NCI-H1105 treated with DMSO at 0.1 percent for 48 hours (cell line): Measurements from ENCODE around the gene CORO2B.

Source experiments
- DNase-seq: peaks from one replicate; lab custom pipeline; 2025; lab: John Stamatoyannopoulos, UW

Gene CORO2B

DNA sequence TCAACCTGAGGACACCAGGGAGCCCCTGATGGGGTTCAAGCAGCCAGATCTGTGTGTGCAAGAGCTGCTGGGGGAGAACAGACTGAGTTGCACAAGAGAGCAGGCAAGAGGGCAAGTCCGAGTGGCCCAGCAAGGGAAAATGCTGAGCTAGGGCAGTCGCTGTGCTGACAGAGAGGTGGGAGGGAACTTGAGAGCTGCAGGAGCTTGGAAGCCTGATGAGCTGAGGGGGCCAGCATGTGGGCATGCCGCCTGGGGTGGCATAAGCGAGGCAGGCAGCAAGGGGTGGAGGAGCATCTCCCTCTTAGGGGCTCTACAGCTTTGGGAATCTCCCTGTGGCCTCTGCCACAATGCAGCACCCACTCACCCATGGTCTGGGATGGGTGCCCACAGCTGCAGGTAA lies 4.7 kb upstream of the CORO2B start:
- DNase-seq, result no peak

DNA sequence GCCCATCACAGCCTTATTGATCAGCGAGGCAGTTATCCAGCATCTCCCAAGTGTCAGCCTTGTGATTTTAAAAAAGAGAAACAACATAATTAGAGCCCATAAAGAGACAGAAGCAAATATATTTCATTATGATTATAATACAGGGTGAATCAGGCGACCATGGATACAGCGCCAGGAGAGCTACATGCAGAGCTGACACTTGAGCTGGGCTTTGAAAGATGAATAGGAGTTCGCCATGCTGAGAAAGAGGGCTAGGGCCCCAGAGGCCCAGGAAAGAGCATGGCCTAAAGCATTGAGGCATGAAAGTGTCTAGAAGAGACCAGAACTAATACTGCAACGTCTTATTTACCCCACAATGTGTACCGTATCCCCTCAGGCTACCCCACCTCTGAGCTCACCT lies 4.2 kb upstream of the CORO2B start:
- DNase-seq, result no peak

DNA sequence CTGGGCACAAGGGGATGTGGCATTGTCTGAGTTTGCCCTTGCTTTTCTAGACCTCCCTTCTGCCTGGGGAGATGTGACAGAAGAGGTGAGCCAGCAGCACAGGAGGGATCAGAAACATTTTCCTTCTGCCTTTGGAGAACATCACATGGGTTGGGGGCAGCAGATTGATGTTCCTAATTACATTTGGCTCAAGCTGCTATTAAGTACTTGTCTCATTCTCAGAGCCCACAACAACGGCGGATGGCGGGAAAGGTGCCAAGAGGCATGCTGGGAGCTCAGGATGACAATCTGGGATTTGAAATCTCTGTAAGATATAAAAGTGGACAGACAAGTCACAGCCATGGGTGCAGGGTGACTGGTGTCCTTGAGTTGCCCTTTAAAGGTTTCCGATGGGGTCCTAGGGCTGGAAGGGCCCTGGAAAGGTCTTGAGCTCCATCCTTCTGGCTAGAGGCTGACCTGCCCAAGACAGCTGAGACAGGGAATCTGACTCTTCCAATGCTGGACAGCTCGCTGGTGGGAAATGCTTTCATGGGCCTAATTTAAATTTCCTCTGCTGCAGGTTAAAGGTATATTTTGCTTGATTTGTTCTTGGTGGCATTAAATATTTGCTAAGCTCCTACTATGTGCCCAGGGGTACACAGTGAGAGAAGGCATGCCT lies 2.4 kb upstream of the CORO2B start:
- peak; percentile 90 for DNase-seq

DNA sequence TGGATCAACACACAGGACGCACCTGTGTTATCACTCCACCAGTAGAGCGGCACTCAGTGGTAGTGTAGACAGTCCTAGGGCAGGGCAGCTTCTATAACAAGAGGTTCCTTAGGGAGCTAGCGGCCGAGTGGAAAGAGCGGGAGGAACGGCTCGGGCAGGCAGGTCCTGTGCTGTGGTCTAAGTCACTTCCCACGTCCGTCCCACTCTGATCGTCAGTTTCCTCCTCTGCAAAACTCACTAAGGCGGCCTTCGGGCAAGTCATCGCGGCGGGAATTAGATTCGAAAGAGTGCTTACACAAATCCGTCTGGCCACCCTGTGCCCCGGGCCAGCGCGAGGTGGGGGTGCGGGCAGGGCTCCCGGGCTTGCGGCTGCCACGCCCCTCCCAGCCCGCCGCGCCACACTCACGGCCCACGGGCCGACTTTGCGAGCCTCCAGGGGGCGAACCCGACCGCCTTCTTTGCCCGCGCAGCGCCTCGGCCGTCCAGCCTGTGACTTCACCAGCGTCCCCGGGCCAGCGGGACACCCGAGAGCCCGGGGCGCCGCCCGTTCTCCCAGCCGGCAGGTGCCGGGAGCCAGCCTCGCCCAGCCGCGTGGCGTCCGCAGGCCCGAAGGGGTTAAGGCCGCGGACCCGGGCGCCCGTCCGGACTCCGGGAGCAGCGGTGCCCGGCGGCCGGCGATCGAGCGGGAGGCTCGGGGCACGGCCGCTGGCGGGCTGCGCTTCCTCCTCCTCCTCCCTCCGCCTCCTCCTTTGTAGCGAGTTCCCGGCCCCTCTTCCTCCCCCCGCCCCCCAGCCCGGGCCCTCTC lies 416 bp upstream of the CORO2B start:
- DNase-seq, result no peak

DNA sequence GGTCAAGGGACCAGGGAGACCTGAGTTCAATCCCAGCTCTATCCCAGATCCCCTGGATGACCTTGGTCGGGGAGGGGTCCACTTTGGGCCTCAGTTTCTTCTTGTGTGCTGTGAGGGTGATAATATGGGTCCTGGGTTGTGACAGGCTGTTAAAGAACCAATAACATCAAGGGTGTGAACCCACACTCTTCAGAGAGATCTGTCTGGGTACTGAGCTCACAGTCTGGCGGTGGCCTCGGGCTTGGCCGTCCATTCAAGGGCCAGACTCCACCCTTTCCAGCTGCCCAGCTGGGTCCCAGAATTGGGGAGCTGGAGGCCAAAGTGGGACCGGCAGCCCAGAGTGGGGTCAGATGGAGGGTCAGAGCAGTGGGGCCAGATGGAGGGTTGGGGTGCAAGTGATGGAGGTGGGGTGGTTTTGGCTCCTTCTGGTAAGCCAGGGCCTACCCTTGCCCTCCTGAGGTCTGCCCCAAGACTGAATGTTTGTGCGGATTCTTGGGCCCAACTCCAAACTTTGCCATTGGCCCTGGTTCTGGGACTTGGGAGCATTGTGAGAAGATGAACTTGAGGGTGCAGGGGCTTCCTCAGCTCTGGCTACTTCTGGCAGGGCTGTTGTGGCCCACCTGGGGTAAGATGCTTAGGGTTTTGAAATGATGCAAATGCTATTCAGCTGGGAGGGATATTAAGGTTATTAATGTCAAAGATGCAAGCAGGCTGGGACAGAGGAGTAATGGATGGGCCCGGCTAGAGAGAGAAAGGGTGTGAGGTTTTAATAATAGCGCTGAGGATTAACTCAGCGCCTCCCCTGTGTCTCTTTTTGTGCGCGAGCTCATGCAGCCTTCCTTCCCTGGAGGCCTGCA lies 1.5 kb downstream of the CORO2B start:
- no peak for DNase-seq

DNA sequence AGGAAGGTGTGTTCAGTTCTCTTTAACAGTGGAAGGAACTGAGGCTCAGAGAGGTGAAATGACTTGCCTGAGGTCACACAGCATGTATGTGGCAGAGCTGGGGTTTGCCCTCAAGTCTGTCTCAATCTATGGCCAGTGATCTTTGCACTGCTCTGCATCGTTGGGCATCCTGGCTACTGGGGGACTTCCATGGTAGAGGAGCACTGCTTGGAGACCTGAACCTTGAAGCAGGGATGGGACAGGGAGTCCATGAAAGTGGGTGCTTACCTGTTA lies 2.0 kb downstream of the CORO2B start:
- DNase-seq, result no peak

DNA sequence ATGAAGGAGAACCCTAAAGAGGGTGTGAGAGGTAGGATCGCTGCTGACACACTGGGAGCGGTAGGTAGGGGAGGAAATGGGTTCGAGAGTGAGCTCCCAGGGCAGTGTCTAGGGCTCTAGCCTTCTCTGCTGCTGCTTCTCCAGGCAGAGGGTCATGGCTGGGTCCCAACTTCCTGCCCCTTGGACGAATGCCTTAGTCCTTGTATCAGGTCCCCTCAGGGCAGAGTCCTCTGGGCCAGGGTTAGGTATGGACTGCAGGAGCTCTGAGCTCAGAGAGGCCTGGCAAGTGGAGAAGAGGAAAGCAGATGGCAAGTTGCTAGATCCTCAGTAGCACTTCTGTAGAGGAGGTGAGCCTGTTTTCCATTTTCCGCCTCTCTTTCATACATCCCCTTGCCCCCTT lies 2.9 kb downstream of the CORO2B start:
- DNase-seq, result no peak

DNA sequence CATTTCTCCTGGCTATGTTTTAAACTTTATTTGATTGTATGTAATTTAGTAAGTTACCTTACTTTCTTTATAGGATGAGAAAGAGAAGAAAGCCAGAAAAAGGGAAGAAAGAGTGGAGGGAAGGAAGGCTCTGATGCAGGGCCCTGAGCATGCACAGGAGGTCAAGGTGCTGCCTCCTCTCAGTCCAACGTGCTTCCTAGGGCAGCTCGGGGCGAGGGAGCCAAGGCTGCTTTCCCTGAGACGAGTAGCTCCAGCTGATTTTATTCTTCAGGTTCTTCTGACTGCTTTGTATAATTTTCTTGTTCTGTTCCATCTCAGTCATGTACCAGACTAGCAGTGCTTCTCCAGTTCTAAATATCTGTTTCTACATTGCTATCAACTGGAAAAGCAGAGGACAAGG lies 3.4 kb downstream of the CORO2B start:
- DNase-seq, result no peak

DNA sequence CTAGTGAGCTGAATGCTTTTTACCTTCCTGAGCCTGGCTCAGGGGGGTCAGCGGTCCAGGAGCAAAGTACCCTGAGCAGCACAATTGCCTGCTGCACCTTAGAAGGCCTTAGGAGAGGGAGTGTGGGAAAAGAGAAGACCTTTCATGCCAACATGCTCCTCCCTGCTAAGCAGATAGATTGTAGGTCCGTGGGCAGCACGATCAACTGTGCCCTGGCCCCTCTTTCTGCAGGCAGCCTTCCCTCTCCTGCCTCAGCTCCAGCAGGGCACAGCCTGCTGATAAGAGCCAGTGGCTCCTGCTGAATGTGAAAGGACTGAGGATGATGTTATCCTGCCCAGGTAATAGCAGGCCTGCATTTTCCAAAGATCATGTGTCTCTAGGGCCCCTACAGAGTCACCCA lies 4.1 kb downstream of the CORO2B start:
- DNase-seq, result no peak

DNA sequence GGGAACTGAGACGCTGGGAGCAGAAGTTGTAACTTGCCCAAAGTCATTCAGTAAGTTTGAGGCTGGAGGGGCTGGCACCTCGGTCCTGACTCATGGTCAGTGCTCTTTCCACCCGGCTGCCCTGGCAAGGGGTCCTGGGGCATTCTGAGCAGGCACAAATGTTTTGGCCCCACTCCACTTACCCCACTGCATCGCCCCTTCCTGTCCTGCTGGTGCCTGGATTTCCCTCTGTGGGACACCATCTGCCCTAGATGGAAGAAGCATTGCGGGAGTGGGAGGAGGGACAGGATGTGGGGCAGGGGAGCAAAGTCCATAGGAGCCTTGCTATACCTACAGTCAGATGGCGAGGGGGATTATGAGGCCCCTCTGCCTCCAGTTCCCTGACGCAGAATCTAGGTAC lies 4.5 kb downstream of the CORO2B start:
- DNase-seq, result no peak

DNA sequence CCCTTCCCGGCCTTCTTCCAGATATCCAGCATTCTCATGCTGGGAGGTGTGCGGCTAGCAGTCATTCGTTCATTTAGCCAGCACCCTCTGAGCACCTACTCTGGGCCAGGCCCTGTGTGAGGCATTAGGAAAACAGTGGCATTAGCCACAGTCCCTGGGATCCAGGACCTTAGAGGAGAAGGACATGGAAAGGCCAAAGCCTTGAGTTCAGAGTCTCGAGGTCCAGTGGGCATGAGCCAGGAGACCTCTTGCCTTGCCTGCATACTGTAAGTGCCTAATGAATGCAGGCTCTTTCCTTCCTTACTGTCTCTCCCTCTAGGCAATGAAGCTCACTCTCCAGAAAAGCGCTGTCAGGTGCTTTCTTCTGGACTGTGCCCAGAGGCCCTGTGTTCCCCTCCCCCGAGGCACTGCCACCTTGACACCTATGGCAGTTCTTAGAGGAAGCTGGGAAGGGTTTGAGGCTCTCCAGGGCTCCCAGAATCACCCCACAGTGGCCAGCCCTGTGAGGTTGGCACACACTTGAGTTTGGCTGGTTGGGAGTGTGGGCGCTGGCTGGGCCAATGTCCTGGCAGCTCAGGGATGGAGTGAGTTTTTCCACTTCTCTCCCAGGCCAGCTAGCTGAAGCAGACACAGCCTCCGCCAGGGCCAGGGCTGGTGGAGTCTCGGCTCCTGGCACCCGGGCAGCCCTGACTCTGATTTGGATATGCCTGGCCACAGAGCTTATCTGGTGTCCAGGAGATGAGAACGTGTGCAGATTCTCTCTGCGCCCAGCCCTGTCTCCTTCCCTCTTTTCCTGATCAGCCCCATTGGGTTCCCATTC lies 5.4 kb downstream of the CORO2B start:
- no peak for DNase-seq

DNA sequence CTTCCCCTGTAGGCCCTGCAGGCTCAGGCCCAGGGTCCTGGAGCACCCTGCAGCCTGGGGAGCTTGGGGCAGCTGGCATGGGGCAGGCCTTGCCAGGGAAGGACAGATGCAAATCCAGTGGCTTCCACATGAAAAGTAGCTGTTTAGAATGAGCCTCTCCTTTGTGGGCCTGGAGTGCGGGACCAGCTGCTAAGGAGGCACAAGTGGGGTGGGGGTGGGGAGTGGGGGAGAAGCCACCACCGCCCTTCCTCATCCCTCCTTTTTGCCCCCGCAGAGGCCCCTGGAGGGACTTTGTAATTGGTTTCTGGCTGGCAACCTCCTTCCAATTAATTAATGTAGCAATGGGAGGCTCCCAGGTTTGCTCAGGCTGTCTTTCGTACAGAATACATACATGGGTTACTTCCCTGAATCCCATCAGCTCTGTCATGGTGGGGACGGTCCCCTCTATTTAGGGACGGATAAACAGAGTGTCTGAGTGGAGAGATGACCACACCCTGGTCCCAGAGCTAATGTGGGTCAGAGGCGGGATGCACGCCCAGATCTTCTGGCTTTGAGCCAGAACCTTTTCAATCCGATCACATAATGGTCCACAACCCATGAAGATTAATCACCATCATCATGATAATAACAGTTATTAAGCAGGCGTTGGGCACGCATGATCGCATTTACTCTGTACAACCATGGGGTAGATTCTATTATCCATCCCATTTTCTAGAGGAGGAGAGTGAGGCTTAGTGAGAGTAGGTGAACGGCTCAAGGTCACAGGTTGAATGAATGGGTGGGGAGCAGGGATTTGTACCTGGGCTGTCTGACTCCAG lies 6.2 kb downstream of the CORO2B start:
- DNase-seq, result peak; percentile 97

DNA sequence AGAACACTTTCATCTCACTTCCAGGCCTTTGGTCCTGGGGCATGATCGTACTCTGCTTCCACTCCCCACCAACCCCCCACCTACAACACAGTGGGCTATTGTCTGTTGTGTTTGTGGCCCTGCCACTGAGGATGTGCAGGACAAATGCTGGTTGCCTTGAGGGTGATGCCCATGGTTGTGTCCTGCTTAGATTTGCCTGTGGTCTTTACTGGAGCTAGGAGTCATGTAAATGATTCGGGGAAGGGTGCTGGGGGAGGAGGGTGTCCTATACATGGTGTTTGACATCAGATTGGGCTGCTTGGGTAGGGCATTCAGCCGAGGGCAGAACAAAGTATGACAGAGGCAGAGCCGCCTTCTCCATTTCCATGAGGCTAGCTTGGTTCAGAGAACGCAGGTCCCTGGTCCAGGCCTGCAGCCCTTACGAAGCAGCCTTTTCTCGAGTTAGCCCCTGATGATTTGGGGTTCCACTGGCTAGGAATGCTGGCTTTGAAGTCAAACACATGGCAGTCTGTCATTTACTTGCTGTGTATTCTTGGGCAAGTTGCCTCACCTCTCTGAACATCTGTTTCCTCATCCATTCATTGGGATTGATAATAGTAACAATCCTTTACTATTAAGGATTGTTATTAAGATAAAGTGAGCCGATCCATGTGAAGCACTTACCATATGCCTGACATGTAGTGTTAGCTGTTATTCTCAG lies 6.9 kb downstream of the CORO2B start:
- no peak for DNase-seq

DNA sequence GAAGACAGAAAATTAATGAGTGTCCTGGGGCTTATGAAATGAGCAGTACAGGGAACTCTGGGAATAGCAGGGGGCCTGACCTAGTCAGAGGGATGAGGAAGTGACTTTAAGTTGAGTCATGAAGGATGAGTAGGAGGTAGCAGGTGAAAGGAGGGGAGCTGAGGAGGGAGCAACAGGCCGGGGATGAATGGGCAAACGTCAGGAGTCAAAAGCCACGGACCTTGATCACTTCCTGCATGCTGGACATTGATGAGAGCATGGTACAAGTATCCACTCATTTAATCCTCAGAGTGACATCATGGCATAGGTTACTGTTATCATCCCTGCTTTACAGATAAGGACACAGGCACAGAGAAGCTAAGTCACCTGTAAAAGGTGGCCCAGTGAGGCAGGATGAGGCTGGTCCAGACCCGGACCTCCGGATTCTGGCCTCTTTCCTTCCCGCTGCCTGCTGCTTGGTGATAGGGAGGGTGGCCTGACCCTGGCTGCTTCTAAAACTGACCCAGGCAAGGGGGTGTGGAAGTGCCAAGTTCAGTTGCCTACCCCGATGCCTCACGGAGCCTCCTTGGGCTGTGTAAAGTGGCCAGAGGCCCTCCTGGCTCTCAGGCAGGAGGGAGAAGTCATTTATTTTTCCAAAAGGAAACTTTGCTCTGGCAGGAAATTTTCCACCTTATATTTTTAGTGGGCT lies 7.6 kb downstream of the CORO2B start:
- DNase-seq, result no peak

DNA sequence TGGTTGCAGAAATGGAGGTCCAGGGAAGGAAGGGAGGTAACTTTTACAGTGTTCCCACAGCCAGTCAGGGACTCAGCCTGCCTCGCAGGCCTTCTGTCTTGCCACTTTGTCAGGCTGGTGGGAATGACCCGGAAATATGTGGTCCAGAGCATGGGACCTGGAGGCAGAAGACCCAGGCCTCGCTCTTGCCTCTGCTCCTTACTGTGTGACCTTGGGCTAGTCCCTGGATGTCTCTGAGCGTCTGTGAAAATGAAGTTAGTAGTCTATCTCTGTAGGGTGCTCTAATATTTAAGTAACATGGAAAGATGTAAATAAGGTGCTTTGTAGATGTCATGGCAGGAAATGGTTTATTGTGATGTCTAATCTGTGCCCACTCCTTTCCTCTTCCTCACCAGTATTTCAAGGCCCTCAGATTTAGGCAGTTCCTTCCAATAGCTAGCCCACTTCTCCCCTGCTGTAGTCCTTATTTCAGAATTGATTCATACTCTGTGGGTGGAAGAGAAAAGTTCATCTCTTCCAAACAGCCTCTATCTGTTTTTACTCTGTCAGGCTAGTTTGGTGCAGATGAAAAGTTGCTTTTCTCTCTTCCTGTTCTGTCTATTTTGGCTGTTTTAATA lies 9.1 kb downstream of the CORO2B start:
- DNase-seq, result no peak

DNA sequence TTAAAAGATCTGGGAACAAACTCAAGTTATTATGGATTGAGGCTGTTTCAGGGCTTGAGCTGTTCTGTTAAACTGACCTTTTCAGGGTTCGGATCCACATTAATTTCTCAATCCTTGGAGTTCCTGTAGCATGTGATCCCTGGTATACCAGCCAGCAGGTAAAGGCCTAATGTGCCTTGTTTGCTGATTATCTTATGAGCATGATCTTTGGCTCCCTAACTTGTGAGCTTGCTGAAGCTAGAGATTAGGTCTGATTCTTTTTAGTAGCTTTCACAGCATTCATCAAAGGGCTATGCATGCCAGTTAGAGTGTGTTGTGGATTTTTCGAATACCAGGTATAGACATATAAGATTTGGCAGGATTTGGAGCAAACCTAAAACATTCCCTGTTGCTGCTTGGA lies 10.3 kb downstream of the CORO2B start:
- no peak for DNase-seq

DNA sequence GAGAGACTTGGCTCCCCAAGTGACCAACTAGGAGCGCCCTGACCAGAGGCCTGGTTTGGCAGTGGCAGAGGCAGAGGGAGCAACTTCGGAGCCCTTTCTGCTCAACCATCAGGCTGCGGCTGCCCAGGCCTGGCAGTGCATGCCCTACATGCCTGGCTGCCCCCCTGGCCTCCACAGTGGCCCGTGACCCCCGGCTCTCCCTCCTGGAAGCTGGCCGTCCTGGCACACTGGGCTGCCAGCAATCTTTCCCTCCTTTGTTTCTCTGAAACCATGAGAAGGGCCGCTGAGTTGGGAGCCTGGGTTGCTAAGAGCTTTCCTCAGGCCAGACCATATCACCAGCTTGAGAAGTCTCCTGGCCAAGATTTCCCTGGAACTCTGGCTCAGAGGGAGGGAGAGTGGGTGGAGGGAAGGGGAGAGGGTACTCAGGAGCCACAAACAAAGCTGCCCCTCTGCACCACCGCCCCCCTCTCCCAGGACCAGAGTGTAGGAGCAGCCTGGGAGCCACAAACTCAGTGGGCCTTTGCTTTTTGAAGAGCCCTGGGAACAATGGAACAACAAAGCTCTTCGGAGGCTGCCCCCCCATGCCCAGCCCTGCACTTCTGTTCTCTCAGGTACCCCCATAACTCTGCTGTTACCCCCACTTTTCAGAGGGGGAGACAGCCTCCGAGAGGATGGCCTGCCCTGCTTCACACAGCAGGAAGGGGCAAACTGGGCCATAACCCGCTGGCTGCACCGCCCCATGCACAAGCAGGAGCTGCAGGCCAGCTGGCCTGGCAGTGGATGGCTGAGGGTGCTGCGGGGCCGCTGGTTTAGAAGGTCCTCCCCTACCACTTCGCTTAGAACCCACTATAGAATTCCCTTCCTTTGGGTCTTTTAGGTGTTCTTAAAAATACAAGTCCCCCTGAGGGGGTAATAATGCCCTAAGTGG lies 11.3 kb downstream of the CORO2B start:
- no peak for DNase-seq

DNA sequence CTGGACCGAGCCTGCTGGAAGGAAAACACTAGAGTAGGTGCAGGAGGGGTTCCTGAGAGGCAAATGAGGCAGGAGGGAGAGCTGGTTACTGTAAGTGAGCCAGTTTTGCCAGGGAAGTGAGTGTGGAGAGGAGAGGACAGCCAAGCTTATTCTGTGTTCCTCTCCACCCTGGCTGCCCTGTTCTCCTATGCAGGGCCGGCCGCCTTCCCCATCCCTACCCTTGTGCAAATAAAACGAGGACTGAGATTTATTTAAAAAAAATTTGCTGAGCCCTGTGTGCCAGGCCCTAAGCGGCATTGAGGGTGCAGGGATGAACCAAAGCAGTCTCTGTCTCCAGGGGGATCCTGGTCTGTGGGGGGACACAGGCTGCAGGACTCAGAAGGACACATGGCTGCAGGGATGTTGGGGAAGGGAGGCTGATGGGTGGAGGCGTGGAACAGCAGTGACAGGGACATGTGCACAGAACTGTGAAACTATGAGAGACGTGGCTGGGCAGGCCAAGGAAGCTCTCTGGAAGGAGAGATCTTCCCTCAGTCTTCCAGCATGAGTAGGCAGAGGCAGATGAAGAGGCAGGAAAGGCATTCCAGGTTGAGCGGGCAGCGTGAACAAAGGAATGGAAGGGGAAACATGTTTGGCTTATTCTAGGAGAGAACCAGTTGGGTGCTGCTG lies 12.1 kb downstream of the CORO2B start:
- no peak for DNase-seq
